Activated T-helper 1 cell treated with anti-CD3 and anti-CD28 coated beads, Interleukin-12 subunit alpha, Interleukin-12 subunit beta, Interleukin-2, Interleukin-4 antibody, amounts not matched to agents 30 ng/mL and 10 ng/mL and 1 ng/mL, durations not matched to agents 14 hours and 24 hours and 36 hours (primary cell): ENCODE results near the gene KRTAP3-2. TPM values are rescaled to one million over a fixed set of nuclear protein-coding genes. Genes with fewer than 3 reads are reported as not detected.

ENCODE experiments used
- DNase-seq: peaks from one replicate; pipeline ENCODE4 v3.0.0; 2021; ENCODE audit warnings: low spot score
- H3K27ac Mint-ChIP-seq: one replicate; pipeline ENCODE4 v1.8.0; 2021; ENCODE audit warnings: mild to moderate bottlenecking, mixed read lengths
- H3K27me3 Mint-ChIP-seq: one replicate; pipeline ENCODE4 v1.8.0; 2022; ENCODE audit warnings: mild to moderate bottlenecking, moderate library complexity, mixed read lengths; ENCODE audit not compliant: insufficient read depth
- H3K36me3 Mint-ChIP-seq: one replicate; pipeline ENCODE4 v1.8.0; 2021; ENCODE audit warnings: low read depth, mixed read lengths
- H3K4me1 Mint-ChIP-seq: one replicate; pipeline ENCODE4 v1.8.0; 2021; ENCODE audit warnings: low read depth, mixed read lengths
- H3K4me3 Mint-ChIP-seq: one replicate; pipeline ENCODE4 v1.8.0; 2021; ENCODE audit warnings: mild to moderate bottlenecking, moderate library complexity, mixed read lengths
- H3K9me3 Mint-ChIP-seq: one replicate; pipeline ENCODE4 v1.8.0; 2021; ENCODE audit warnings: mixed read lengths
- intact Hi-C: fragments of 100-400 bp; cut with micrococcal nuclease; formaldehyde crosslinking; loops from one replicate; pipeline ENCODE4 v1.15.1; 2024
- total RNA-seq: library from RNA; stranded (reverse); gene quantifications from 2 replicates; pipeline ENCODE4 v1.2.3, GENCODE V29; 2022

The KRTAP3-2 gene
- total RNA-seq, 1 donor from 2014 or later, result not detected

DNA sequence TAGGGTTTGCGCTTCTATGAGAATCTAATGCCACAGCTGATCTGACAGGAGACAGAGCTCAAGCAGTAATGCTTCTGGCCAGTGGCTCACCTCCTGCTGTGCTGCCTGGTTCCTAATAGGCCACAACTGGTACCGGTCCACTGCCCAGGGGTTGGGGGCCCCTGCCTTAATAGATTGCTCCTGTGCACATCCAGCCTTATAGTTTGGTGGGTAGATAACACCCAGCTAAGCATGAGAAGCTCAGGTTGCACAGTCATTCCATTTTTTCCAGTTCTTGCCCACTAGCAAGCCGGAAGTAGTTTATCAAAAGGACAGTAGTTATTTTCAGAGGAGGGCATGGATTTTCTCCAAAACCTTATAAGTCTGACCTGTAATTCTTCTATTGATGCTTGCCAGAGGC, 19.7 kb upstream of the KRTAP3-2 start:
- no peaks in the 10 kb centered on the region for H3K9me3 Mint-ChIP-seq
- intact Hi-C loops, result no loop called here
- no peak overlapping the region for H3K27ac Mint-ChIP-seq
- no peak for DNase-seq
- H3K4me3 Mint-ChIP-seq, result no peak overlapping the region
- no peaks in the 10 kb centered on the region for H3K4me1 Mint-ChIP-seq
- peaks cover 2% of the 10 kb centered on the region for H3K27me3 Mint-ChIP-seq
- no peaks in the 10 kb centered on the region for H3K36me3 Mint-ChIP-seq

DNA sequence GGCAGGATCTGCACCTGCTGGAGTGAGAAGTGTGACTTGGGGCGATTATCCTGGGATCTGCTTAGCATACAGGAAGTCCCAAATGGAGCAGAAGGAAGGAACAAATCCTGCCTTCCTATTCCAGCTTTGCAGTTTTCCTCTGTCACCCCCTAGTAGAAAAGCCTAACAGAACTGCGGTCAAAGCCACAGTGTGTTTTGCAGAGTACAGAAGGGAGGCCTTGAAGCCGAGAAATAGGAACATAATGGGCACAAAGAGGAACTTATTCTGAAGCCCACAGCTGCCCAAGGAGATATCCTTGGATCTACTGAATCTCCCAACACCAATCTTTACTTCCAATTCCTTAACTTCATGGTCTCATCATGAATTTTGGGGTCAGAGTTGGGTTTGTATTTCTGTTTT, 18.8 kb upstream of the KRTAP3-2 start:
- peaks cover 2% of the 10 kb centered on the region for H3K27me3 Mint-ChIP-seq
- no peak overlapping the region for H3K27ac Mint-ChIP-seq
- H3K36me3 Mint-ChIP-seq, result no peaks in the 10 kb centered on the region
- H3K4me3 Mint-ChIP-seq, result no peak overlapping the region
- intact Hi-C loops, result no loop called here
- no peak for DNase-seq
- H3K9me3 Mint-ChIP-seq, result no peaks in the 10 kb centered on the region
- no peaks in the 10 kb centered on the region for H3K4me1 Mint-ChIP-seq

DNA sequence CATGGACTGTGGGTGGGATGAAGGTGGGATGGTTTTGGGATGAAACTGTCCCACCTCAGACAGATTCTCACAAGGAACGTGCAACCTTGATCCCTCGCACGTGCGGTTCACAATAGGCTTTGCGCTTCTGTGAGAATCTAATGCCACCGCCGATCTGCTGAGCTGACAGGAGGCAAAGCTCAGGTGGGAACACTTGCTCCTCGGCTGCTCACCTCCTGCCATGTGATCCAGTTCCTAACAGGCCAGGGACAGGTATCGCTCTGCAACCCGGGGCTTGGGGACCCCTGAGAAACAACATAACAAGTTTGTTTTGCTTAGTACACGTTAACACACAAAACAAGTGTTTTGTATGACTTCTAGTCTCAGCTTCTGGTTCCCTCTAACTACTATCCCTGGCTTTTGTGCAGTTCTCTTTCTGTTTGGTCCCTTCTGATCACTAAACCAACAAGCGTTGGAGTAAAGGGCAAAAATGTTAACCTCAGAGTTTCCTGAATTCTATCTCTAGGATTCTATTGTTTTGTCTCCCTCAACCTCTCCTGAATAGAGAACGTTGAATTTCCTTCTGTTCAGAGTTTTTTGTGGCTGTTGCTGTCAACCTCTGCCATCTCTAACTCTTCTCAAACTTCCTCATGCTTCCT, 17.0 kb upstream of the KRTAP3-2 start:
- no peak overlapping the region for H3K27ac Mint-ChIP-seq

DNA sequence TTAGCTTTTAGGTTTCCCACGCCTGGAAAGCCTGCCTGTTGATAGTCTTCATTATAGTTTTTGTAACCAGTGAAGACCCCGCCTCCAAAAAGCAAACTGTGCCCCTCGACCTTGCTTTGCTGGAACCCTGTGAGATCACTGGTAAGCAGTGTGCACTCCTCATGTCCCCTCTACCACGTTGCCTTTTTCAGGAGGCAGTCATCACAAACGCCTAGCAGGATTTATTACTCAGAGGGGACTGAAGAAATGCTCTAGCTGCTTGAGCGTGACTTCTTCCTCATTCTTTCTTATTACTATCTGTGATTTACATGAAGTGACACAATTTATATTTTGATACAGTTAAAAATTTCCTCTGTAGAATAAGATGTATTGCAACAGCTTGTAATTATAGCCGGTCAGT, 15.7 kb upstream of the KRTAP3-2 start:
- Mint-ChIP-seq H3K9me3 (no peaks in the 10 kb centered on the region), H3K27ac (no peak overlapping the region), H3K4me1 (no peaks in the 10 kb centered on the region)

More for the DNA sequence above, 17.0 kb upstream of the KRTAP3-2 start:
- intact Hi-C loops, result no loop called here
- H3K4me3 Mint-ChIP-seq, result no peak overlapping the region
- no peak for DNase-seq
- H3K4me1 Mint-ChIP-seq, result no peaks in the 10 kb centered on the region
- no peaks in the 10 kb centered on the region for H3K9me3 Mint-ChIP-seq
- H3K36me3 Mint-ChIP-seq, result no peaks in the 10 kb centered on the region
- H3K27me3 Mint-ChIP-seq, result peaks cover 4% of the 10 kb centered on the region

DNA sequence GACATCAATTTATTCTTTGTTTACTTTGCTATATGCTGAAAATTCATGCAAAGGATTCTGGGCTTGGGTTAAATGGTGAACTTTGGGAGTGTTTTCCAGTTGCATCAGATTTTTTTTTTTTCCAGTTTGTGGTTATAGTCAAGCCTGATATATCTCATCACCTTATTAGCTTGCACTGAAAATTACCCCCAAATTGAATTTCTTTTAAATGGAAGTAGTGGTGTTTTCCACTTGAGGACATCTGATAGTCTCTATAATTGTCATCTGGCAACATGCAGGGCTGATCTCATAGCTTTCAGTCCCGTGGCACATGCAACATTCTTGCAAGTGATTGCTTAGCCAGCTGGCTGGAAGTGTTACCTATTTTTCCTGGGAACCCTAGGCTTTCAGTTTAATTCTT, 13.9 kb upstream of the KRTAP3-2 start:
- DNase-seq, result no peak
- no peak overlapping the region for H3K4me3 Mint-ChIP-seq
- H3K27me3 Mint-ChIP-seq, result peaks cover 8% of the 10 kb centered on the region
- H3K27ac Mint-ChIP-seq, result no peak overlapping the region
- no peaks in the 10 kb centered on the region for H3K9me3 Mint-ChIP-seq
- intact Hi-C loops, result no loop called here
- no peaks in the 10 kb centered on the region for H3K36me3 Mint-ChIP-seq
- H3K4me1 Mint-ChIP-seq, result no peaks in the 10 kb centered on the region

More for the DNA sequence above, 15.7 kb upstream of the KRTAP3-2 start:
- Mint-ChIP-seq H3K4me3 (no peak overlapping the region), H3K27me3 (peaks cover 6% of the 10 kb centered on the region), H3K36me3 (no peaks in the 10 kb centered on the region)
- DNase-seq, result no peak
- intact Hi-C loops, result no loop called here

DNA sequence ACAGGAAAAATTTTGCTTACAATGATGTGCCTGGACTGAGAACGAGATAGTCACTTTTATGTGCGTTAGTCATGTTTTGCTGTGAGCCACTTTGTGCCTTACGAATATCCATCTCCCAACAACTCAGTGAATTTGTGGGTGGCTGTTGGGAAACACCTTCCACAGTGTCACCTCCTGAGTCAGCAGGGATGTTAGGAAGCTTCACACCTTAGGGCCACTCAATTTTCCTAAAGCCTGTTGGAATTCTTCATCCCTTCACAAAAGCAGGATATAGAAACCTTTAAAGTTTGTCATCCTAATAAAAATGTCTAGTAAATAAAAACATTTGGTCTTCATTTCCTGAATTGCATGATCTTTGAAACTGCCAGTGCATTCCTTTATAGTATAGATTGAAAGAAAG, 13.5 kb upstream of the KRTAP3-2 start:
- Mint-ChIP-seq H3K27me3 (peaks cover 9% of the 10 kb centered on the region), H3K9me3 (no peaks in the 10 kb centered on the region), H3K4me1 (no peaks in the 10 kb centered on the region), H3K4me3 (no peak overlapping the region), H3K36me3 (no peaks in the 10 kb centered on the region), H3K27ac (no peak overlapping the region)
- intact Hi-C loops, result no loop called here
- DNase-seq, result no peak

DNA sequence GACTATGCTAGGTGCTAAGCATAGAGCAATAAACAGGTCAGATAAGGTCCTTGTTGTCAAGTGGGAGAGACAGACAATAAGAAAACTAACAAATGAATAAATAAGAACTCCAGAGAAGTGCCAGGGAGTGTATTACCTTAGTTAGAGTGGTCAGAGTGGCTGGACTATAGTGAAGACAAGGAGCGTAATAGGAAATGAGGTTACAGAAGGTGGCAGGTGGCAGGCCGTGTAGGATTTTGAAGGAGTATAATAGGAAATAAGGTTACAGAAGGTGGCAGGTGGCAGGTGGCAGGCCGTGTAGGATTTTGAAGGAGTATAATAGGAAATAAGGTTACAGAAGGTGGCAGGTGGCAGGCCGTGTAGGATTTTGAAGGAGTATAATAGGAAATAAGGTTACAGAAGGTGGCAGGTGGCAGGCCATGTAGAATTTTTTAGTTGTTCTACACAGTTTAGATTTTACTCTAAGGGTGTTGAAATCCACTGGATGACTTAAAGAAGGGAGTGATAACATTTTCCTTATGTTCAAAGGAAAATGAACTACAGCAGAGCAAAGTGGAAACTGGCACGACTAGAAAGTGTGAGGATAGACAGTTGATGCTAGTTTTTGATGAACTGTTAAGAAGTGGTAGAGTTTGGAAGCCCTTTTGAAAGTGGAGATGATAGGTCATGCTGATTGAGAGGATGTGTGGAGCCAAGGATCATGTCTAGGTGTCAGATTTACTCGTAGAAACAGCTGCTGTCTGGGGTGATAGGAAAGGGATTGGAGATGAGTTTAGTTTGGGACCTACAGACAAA, 12.8 kb upstream of the KRTAP3-2 start:
- intact Hi-C loops, result no loop called here
- H3K36me3 Mint-ChIP-seq, result no peaks in the 10 kb centered on the region
- no peak overlapping the region for H3K4me3 Mint-ChIP-seq
- H3K27ac Mint-ChIP-seq, result no peak overlapping the region
- no peaks in the 10 kb centered on the region for H3K4me1 Mint-ChIP-seq
- H3K27me3 Mint-ChIP-seq, result peaks cover 10% of the 10 kb centered on the region
- DNase-seq, result no peak
- no peaks in the 10 kb centered on the region for H3K9me3 Mint-ChIP-seq

DNA sequence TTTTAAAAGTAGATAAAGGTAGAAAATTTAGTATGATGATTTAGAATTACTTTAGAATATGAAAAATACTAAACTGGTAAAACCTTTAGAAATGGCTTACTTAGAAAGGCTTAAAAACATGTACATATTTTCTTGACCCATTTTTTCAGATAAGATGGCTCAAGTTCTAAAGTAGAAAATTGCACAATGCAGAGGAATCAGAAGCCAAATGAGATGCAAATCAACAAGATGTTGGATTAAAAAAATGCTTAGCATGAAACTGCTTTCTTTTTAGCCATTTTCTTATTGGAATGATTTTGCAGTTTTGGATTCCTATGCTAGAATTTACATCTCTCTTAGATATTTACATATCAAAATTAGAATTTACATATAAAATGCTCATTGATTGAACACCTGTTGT, 10.7 kb upstream of the KRTAP3-2 start:
- H3K36me3 Mint-ChIP-seq, result no peaks in the 10 kb centered on the region
- no peak overlapping the region for H3K27ac Mint-ChIP-seq
- H3K4me3 Mint-ChIP-seq, result no peak overlapping the region
- H3K4me1 Mint-ChIP-seq, result no peaks in the 10 kb centered on the region
- no peaks in the 10 kb centered on the region for H3K9me3 Mint-ChIP-seq
- DNase-seq, result no peak
- intact Hi-C loops, result no loop called here
- peaks cover 10% of the 10 kb centered on the region for H3K27me3 Mint-ChIP-seq

DNA sequence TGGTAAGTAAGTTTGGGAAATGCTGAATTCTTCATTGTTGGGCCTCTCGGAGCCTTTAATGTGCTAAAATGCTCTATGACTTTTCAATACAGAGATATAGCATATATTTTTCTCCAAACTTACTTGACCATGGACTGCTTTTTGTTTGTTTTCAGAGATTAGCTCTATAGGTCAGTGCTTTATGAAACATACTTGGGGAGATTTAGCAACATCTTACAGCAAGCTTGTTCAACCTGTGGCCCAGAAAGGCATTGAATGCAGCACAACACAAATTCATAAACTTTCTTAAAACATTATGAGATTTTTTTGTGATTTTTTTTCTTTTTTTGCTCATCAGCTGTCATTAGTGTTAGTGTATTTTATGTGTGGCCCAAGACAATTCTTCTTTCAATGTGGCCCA, 10.2 kb upstream of the KRTAP3-2 start:
- no peaks in the 10 kb centered on the region for H3K36me3 Mint-ChIP-seq
- DNase-seq, result no peak
- no peaks in the 10 kb centered on the region for H3K4me1 Mint-ChIP-seq
- H3K27me3 Mint-ChIP-seq, result peaks cover 10% of the 10 kb centered on the region
- intact Hi-C loops, result no loop called here
- H3K9me3 Mint-ChIP-seq, result no peaks in the 10 kb centered on the region
- no peak overlapping the region for H3K4me3 Mint-ChIP-seq
- no peak overlapping the region for H3K27ac Mint-ChIP-seq

DNA sequence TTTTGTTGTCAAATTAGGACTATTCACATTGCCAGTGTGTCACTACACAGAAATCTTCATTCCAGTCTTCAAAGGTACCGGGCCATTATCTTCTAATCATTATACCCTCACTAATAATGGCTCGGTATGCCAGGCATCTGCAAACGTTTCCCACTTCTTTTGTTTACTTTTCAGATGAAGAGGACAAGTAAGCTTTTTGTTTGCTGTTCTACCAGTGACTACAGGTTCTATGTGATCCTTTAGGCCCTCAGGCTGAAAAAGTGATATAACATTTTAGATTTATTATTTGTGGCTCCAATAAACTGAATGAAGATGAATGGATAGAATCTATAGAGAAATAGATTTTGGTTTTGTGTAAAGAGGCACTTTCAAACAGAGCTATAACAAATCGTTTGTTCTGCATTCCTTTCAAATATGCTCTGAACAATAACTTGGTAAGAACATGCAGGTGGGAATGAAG, 9.6 kb upstream of the KRTAP3-2 start:
- Mint-ChIP-seq H3K9me3 (no peaks in the 10 kb centered on the region), H3K27ac (no peak overlapping the region)
- intact Hi-C loops, result no loop called here

DNA sequence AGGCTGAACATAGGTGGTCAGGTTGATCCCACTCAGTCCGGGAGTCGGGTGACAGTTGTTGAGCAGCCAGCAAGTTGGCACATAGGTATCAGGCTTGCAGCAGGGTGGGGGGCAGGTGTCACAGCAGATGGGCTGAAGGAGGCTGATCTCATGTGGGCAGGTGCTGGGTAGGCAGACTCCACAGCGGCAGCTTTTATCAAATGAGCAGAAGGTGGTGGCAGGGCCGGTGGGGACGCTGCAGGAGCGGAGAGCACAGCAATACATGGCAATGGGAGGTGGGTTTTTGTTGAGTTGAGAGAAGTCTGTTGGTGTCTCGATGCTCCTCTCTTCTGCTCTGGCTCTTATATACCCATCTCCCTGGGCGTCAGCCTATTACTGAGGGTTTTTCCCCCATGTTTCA, 9.1 kb upstream of the KRTAP3-2 start, which contains the start of gene KRTAP3-1:
Gene KRTAP3-1 (minus strand): TSS at position 318 of the 400 bp plus-strand sequence. CDS start 54 bp downstream, at position 264.
- no peak for DNase-seq
- peaks cover 13% of the 10 kb centered on the region for H3K27me3 Mint-ChIP-seq
- H3K4me1 Mint-ChIP-seq, result no peaks in the 10 kb centered on the region
- H3K27ac Mint-ChIP-seq, result no peak within 1 kb of the TSS
- H3K36me3 Mint-ChIP-seq, result no peaks in the 10 kb centered on the region
- intact Hi-C loops, result no loop called here
- no peaks in the 10 kb centered on the region for H3K9me3 Mint-ChIP-seq
- no peak within 1 kb of the TSS for H3K4me3 Mint-ChIP-seq

More for the DNA sequence above, 9.6 kb upstream of the KRTAP3-2 start:
- H3K4me3 Mint-ChIP-seq, result no peak overlapping the region
- no peak for DNase-seq
- no peaks in the 10 kb centered on the region for H3K36me3 Mint-ChIP-seq
- H3K27me3 Mint-ChIP-seq, result peaks cover 10% of the 10 kb centered on the region
- no peaks in the 10 kb centered on the region for H3K4me1 Mint-ChIP-seq

DNA sequence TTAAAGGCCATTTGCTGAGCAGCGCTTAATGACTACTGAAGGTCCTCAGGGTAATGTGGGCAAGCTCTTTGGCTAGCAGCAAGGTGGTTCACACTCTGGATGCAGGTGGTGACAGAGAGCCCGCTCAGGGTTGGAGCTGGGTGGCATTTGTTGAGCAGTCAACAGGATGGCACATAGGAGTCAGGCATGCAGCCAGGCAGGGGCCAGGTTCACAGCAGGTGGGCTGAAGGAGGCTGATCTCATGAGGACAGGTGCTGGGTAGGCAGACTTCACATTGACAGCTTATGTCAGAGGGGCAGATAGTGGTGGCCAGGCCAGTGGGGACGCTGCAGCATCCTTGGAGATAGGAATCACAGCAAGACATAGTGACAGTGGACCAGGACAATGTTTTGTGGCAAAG, 4.7 kb upstream of the KRTAP3-2 start:
- peaks cover 11% of the 10 kb centered on the region for H3K27me3 Mint-ChIP-seq
- DNase-seq, result no peak
- no peak overlapping the region for H3K27ac Mint-ChIP-seq
- H3K9me3 Mint-ChIP-seq, result no peaks in the 10 kb centered on the region
- no peak overlapping the region for H3K4me3 Mint-ChIP-seq
- intact Hi-C loops, result no loop called here
- no peaks in the 10 kb centered on the region for H3K4me1 Mint-ChIP-seq
- H3K36me3 Mint-ChIP-seq, result no peaks in the 10 kb centered on the region

DNA sequence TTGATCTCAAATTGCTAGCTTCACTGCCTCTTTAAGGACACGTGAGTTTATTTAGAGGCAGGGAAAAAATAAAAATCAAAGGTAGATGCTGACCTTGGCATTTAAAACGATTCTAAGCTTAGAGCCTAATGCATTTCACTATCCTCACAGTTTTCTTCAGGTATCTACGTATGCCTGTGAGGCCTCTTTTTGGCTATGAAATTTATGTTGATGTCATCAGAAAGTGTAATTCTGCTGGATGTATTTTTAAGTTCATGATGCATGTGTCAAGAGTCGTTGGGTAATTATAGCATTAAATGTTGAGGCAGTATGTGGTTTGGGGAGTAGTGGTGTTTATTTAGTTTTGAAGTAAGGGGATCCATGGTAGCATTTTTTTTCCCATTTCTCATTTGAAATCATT, 4.2 kb upstream of the KRTAP3-2 start:
- intact Hi-C loops, result no loop called here
- no peaks in the 10 kb centered on the region for H3K4me1 Mint-ChIP-seq
- H3K4me3 Mint-ChIP-seq, result no peak overlapping the region
- no peaks in the 10 kb centered on the region for H3K9me3 Mint-ChIP-seq
- no peak overlapping the region for H3K27ac Mint-ChIP-seq
- H3K27me3 Mint-ChIP-seq, result peaks cover 12% of the 10 kb centered on the region
- DNase-seq, result no peak
- no peaks in the 10 kb centered on the region for H3K36me3 Mint-ChIP-seq
